ENCODE measurements around the gene HCN1. TPM values are rescaled to one million over a fixed set of nuclear protein-coding genes. Genes with fewer than 3 reads are reported as not detected.

HCN1 gene
- polyA plus RNA-seq, 3 donors: not detected

DNA sequence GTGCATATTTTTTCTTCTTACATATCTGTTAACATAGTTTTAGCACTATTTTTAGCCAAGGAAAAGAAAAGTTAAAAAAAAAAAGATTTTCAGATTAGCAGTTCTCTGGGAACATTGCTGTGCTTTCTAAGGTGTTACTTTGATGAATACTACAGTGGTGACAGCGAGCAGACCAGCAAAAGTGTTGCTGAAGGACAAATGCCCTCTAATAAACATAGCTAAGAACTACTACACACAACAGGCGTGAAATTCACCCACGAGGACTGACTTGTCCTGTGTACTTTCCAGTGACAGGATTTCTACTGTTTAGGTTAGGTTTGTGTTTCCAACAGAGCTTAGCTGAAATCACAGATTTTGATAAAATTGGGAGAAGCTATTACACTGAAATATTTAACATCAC is 153.8 kb downstream of the HCN1 start:
- Histone ChIP-seq H2AFZ (ENCODE audit: insufficient read depth, low read depth, low read length, poor library complexity, severe bottlenecking) (no peak overlapping the region), H3K79me2 (ENCODE audit: insufficient read depth, low read length) (no peaks in the 10 kb centered on the region), H4K20me1 (ENCODE audit: insufficient read depth, low read length) (no peaks in the 10 kb centered on the region), H3K4me2 (replicated peaks; ENCODE audit: extremely low read depth, low read length, poor library complexity, severe bottlenecking) (no peak overlapping the region), H3K4me3 (replicated peaks in 1 of 3; ENCODE audit: low read depth in 2 of 3, low read length in 3 of 3) (no peak overlapping the region), H3K27me3 (ENCODE audit: control insufficient read depth in 2 of 2, insufficient read depth in 2 of 2, low read length in 2 of 2) (no peaks in the 10 kb centered on the region), H3K27ac (ENCODE audit: low read depth in 1 of 2, low read length in 2 of 2) (no peak overlapping the region), H3K9me3 (replicated peaks in 1 of 2; ENCODE audit: control insufficient read depth in 1 of 2, insufficient read depth in 1 of 2, low read length in 2 of 2) (no peaks in the 10 kb centered on the region), H3K4me1 (ENCODE audit: control insufficient read depth in 1 of 2, insufficient read depth in 2 of 2, low read length in 2 of 2) (no peaks in the 10 kb centered on the region), H3K9ac (ENCODE audit: insufficient read depth, low read length, poor library complexity, severe bottlenecking) (no peak overlapping the region), H3K36me3 (replicated peaks in 1 of 2; ENCODE audit: control insufficient read depth in 1 of 2, insufficient read depth in 2 of 2, low read length in 2 of 2) (no peaks in the 10 kb centered on the region)
- Mint-ChIP-seq H3K4me1 (no peaks in the 10 kb centered on the region), H3K27ac (no peak overlapping the region), H3K9me3 (peaks cover 0 to 6% (median 0%) of the 10 kb centered on the region in 7 donors), H3K4me3 (no peak overlapping the region), H3K36me3 (no peaks in the 10 kb centered on the region), H3K27me3 (ENCODE audit: low read depth in 3 of 3) (no peaks in the 10 kb centered on the region)
- TF ChIP-seq, protein P1, sequence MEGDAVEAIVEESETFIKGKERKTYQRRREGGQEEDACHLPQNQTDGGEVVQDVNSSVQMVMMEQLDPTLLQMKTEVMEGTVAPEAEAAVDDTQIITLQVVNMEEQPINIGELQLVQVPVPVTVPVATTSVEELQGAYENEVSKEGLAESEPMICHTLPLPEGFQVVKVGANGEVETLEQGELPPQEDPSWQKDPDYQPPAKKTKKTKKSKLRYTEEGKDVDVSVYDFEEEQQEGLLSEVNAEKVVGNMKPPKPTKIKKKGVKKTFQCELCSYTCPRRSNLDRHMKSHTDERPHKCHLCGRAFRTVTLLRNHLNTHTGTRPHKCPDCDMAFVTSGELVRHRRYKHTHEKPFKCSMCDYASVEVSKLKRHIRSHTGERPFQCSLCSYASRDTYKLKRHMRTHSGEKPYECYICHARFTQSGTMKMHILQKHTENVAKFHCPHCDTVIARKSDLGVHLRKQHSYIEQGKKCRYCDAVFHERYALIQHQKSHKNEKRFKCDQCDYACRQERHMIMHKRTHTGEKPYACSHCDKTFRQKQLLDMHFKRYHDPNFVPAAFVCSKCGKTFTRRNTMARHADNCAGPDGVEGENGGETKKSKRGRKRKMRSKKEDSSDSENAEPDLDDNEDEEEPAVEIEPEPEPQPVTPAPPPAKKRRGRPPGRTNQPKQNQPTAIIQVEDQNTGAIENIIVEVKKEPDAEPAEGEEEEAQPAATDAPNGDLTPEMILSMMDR (IDR thresholded peaks at IDR 0.05): no peak
- no peak for DNase-seq
- intact Hi-C loops (cut with micrococcal nuclease): no loop called here
- WGBS (ENCODE audit: insufficient coverage): no CpG with 5 or more reads among the region's 3 CpGs

DNA sequence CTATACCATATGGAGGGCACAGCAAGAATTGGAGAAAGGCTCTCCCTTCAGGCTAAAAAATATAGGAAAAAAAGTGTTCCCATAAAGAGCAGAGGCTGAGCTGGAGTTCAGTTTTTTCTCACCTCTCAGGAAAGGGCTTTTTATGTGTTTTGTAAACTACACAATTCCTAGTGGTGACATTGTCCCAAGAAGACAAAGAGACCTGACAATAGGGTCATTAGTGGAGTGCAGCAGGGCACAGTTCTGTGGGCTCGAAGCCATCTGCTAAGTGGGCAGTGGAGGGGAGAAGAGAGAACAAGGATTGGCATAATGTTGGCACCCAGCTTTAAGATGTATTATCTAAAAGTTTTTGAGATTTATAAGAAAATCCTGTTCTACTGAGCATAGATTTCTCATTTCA is 162.5 kb downstream of the HCN1 start:
- WGBS (ENCODE audit: insufficient coverage): no CpG with 5 or more reads among the region's 1 CpG
- H3K36me3 ChIP-seq (replicated peaks in 1 of 2; ENCODE audit: control insufficient read depth in 1 of 2, insufficient read depth in 2 of 2, low read length in 2 of 2): no peaks in the 10 kb centered on the region
- no peak for DNase-seq
- H4K20me1 ChIP-seq (ENCODE audit: insufficient read depth, low read length): no peaks in the 10 kb centered on the region
- Mint-ChIP-seq H3K36me3 (no peaks in the 10 kb centered on the region), H3K27ac (no peak overlapping the region), H3K4me1 (no peaks in the 10 kb centered on the region), H3K27me3 (ENCODE audit: low read depth in 3 of 3) (no peaks in the 10 kb centered on the region), H3K9me3 (peaks cover 0 to 7% (median 3%) of the 10 kb centered on the region in 7 donors), H3K4me3 (no peak overlapping the region)
- no peak overlapping the region for H3K9ac ChIP-seq (ENCODE audit: insufficient read depth, low read length, poor library complexity, severe bottlenecking)
- no peak overlapping the region for H2AFZ ChIP-seq (ENCODE audit: insufficient read depth, low read depth, low read length, poor library complexity, severe bottlenecking)
- no peaks in the 10 kb centered on the region for H3K79me2 ChIP-seq (ENCODE audit: insufficient read depth, low read length)
- intact Hi-C loops (cut with micrococcal nuclease): no loop called here
- H3K4me3 ChIP-seq (replicated peaks in 1 of 3; ENCODE audit: low read depth in 2 of 3, low read length in 3 of 3): no peak overlapping the region
- no peaks in the 10 kb centered on the region for H3K27me3 ChIP-seq (ENCODE audit: control insufficient read depth in 2 of 2, insufficient read depth in 2 of 2, low read length in 2 of 2)
- TF ChIP-seq, protein P1 (IDR thresholded peaks at IDR 0.05): no peak
- H3K9me3 ChIP-seq (replicated peaks in 1 of 2; ENCODE audit: control insufficient read depth in 1 of 2, insufficient read depth in 1 of 2, low read length in 2 of 2): peaks cover 0 to 8% of the 10 kb centered on the region in 2 donors
- H3K27ac ChIP-seq (ENCODE audit: low read depth in 1 of 2, low read length in 2 of 2): no peak overlapping the region
- H3K4me1 ChIP-seq (ENCODE audit: control insufficient read depth in 1 of 2, insufficient read depth in 2 of 2, low read length in 2 of 2): no peaks in the 10 kb centered on the region
- no peak overlapping the region for H3K4me2 ChIP-seq (replicated peaks; ENCODE audit: extremely low read depth, low read length, poor library complexity, severe bottlenecking)
